ENCODE results near the gene ASCC2. TPM values are rescaled to one million over a fixed set of nuclear protein-coding genes. Genes with fewer than 3 reads are reported as not detected.

The ASCC2 gene
- total and polyA plus RNA-seq, 2 donors (not counting 3 experiments of a cell fraction or from before 2014, with no cell fraction given) = 43.6 to 60.7 TPM

DNA sequence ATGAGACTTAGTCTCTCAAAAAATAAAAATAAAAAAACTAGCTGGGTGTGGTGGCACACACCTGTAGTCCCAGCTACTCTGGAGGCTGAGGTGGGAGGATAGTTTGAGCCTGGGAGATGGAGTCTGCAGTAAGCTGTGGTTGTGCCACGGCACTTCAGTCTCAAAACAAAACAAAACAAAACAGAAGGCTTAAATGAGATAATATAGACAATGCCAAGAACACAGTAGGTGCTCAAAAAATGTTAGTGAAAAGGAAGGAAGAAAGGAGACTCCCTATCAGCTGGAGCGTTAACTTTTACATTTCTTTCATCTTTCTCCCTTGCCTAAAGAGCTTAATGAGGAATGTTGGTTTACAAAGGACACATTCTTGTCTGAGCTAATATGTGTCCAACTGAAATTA lies 4.1 kb upstream of the ASCC2 start:
- Histone ChIP-seq H3K9ac (replicated peaks; ENCODE audit: extremely low read depth, insufficient read depth, low read length) (no peak overlapping the region), H3K27ac (ENCODE audit: insufficient read depth, low read depth, low read length) (no peak overlapping the region), H2AFZ (ENCODE audit: low read depth, low read length) (no peak overlapping the region), H3K4me1 (ENCODE audit: control insufficient read depth, extremely low read depth, insufficient read depth, low read length) (peaks cover 10% of the 10 kb centered on the region), H3K4me2 (ENCODE audit: insufficient read depth, low read length) (no peak overlapping the region), H4K20me1 (replicated peaks; ENCODE audit: control insufficient read depth, extremely low read depth, insufficient read depth, low read length) (no peaks in the 10 kb centered on the region), H3K9me3 (replicated peaks; ENCODE audit: control insufficient read depth, insufficient read depth, low read length) (no peaks in the 10 kb centered on the region), H3K4me3 (replicated peaks in 1 of 3; ENCODE audit: insufficient read depth in 1 of 3, low read depth in 1 of 3, low read length in 3 of 3) (no peak overlapping the region), H3K79me2 (ENCODE audit: control insufficient read depth, insufficient read depth, low read length) (peaks cover 7% of the 10 kb centered on the region), H3K27me3 (ENCODE audit: control insufficient read depth in 2 of 2, insufficient read depth in 2 of 2, low read length in 2 of 2) (no peaks in the 10 kb centered on the region), H3K36me3 (ENCODE audit: control insufficient read depth in 2 of 2, extremely low read depth in 1 of 2, insufficient read depth in 2 of 2, low read length in 2 of 2) (no peaks in the 10 kb centered on the region), H3K9me1 (replicated peaks; ENCODE audit: control insufficient read depth, extremely low read depth, insufficient read depth, low read length) (no peaks in the 10 kb centered on the region)
- FAIRE-seq (no peak), DNase-seq (ENCODE audit: low read depth, low spot score) (no peak)
- ChIA-PET CTCF (interaction anchor here (2.2 kb wide), 1 partner anchor 163 kb away, joined by 12 read pairs; no protein-coding TSS in a partner anchor), POLR2A (no interaction called here)
- dilution Hi-C loops (cut with MboI; ENCODE audit: extremely low pct_ligation_motif_present, low sequenced_read_pairs) = no loop called here
- BruUV-seq (replicated peaks) = no TSS peak
- TF ChIP-seq EZH2 (IDR thresholded peaks at IDR 0.05; ENCODE audit: borderline replicate concordance, low read depth, low read length, severe bottlenecking) = no peak
- no peak for TF ChIP-seq CTCF (IDR thresholded peaks at IDR 0.05; ENCODE audit: extremely low read depth in 1 of 2, insufficient read depth in 1 of 2, low read depth in 1 of 2, low read length in 2 of 2)
- TF ChIP-seq POLR2A (IDR thresholded peaks at IDR 0.05; ENCODE audit: low read depth, low read length) = no peak
- intact Hi-C loops (cut with micrococcal nuclease) = no loop called here

DNA sequence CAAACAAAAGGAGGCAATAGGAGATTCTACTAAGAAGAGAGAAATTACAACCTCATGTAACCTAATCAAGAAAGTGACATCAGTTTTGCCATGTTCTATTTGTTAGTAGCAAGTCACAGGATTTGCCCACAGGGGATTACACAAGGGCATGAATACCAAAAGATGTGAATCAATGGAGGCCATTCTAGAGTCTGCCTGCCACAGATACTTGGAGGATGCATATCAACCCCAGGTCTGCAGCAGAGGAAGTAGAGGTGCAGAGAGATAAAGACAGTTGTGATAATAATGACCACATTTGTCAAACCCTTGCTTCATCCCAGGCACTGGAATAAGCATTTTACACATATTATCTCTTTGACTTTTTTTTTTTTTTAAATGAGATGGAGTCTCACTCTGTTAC lies 2.4 kb upstream of the ASCC2 start:
- dilution Hi-C loops (cut with MboI; ENCODE audit: extremely low pct_ligation_motif_present, low sequenced_read_pairs) (no loop called here), intact Hi-C loops (cut with micrococcal nuclease) (no loop called here)
- Histone ChIP-seq H3K36me3 (ENCODE audit: control insufficient read depth in 2 of 2, extremely low read depth in 1 of 2, insufficient read depth in 2 of 2, low read length in 2 of 2) (no peaks in the 10 kb centered on the region), H3K9ac (replicated peaks; ENCODE audit: extremely low read depth, insufficient read depth, low read length) (no peak overlapping the region), H4K20me1 (replicated peaks; ENCODE audit: control insufficient read depth, extremely low read depth, insufficient read depth, low read length) (no peaks in the 10 kb centered on the region), H3K4me3 (replicated peaks in 1 of 3; ENCODE audit: insufficient read depth in 1 of 3, low read depth in 1 of 3, low read length in 3 of 3) (no peak overlapping the region), H3K27me3 (ENCODE audit: control insufficient read depth in 2 of 2, insufficient read depth in 2 of 2, low read length in 2 of 2) (no peaks in the 10 kb centered on the region), H3K9me1 (replicated peaks; ENCODE audit: control insufficient read depth, extremely low read depth, insufficient read depth, low read length) (no peaks in the 10 kb centered on the region), H3K9me3 (replicated peaks; ENCODE audit: control insufficient read depth, insufficient read depth, low read length) (no peaks in the 10 kb centered on the region), H3K79me2 (ENCODE audit: control insufficient read depth, insufficient read depth, low read length) (peaks cover 14% of the 10 kb centered on the region), H2AFZ (ENCODE audit: low read depth, low read length) (no peak overlapping the region), H3K4me2 (ENCODE audit: insufficient read depth, low read length) (no peak overlapping the region), H3K4me1 (ENCODE audit: control insufficient read depth, extremely low read depth, insufficient read depth, low read length) (peaks cover 15% of the 10 kb centered on the region), H3K27ac (ENCODE audit: insufficient read depth, low read depth, low read length) (no peak overlapping the region)
- CTCF ChIA-PET = interaction anchor here (0.7 to 2.2 kb wide), 2 partner anchors 81 to 164 kb away, joined by 3 to 12 read pairs; no protein-coding TSS in a partner anchor
- FAIRE-seq (no peak), DNase-seq (ENCODE audit: low read depth, low spot score) (no peak)
- TF ChIP-seq MAX (IDR thresholded peaks at IDR 0.05; ENCODE audit: insufficient read depth, insufficient read length) (no peak), JUN (IDR thresholded peaks at IDR 0.05; ENCODE audit: borderline replicate concordance, insufficient read depth, insufficient read length, low read depth) (no peak), MYC (IDR thresholded peaks at IDR 0.05; ENCODE audit: low read depth, low read length) (no peak), GATA2 (IDR thresholded peaks at IDR 0.05; ENCODE audit: insufficient read depth, insufficient read length, low read depth, low read length) (no peak), POLR2A (IDR thresholded peaks at IDR 0.05; ENCODE audit: low read depth, low read length) (no peak), FOS (IDR thresholded peaks at IDR 0.05; ENCODE audit: borderline replicate concordance, insufficient read depth, low read length) (no peak), EZH2 (IDR thresholded peaks at IDR 0.05; ENCODE audit: borderline replicate concordance, low read depth, low read length, severe bottlenecking) (no peak), POLR2AphosphoS5 (IDR thresholded peaks at IDR 0.05; ENCODE audit: insufficient read depth, low read depth, low read length) (no peak)
- POLR2A ChIA-PET = no interaction called here
- BruUV-seq (replicated peaks) = no TSS peak

Data from endothelial cell of umbilical vein (primary cell).